Measurements from ENCODE around the gene SLC26A1.

Gene SLC26A1

GRCh38 chr4:1035510-1035909, 42.3 kb upstream of the SLC26A1 start:
- Histone ChIP-seq H3K4me1 (ENCODE audit: insufficient read depth, low read length) (peaks cover 2% of the 10 kb centered on the region), H3K27me3 (ENCODE audit: control insufficient read depth in 1 of 2, insufficient read depth in 2 of 2, low read length in 2 of 2) (peaks cover 0 to 40% of the 10 kb centered on the region in 2 donors), H3K36me3 (ENCODE audit: insufficient read depth, low read length) (no peaks in the 10 kb centered on the region), H3K9me3 (ENCODE audit: low read length) (no peaks in the 10 kb centered on the region), H3K4me3 (ENCODE audit: low read depth in 1 of 2, low read length in 2 of 2) (no peak overlapping the region), H3K27ac (ENCODE audit: low read depth, low read length) (no peak overlapping the region), H3K9ac (ENCODE audit: low read length) (no peak overlapping the region)

GRCh38 chr4:1033840-1034551, 40.8 kb upstream of the SLC26A1 start:
- Histone ChIP-seq H3K27ac (ENCODE audit: low read depth, low read length) (no peak overlapping the region), H3K4me3 (ENCODE audit: low read depth in 1 of 2, low read length in 2 of 2) (peak overlapping the region in 1 of 2 donors; percentile 4), H3K27me3 (ENCODE audit: control insufficient read depth in 1 of 2, insufficient read depth in 2 of 2, low read length in 2 of 2) (peaks cover 0 to 39% of the 10 kb centered on the region in 2 donors), H3K36me3 (ENCODE audit: insufficient read depth, low read length) (no peaks in the 10 kb centered on the region), H3K4me1 (ENCODE audit: insufficient read depth, low read length) (no peaks in the 10 kb centered on the region), H3K9me3 (ENCODE audit: low read length) (no peaks in the 10 kb centered on the region), H3K9ac (ENCODE audit: low read length) (no peak overlapping the region)

- Histone ChIP-seq H3K4me3 (ENCODE audit: low read depth in 1 of 2, low read length in 2 of 2) (no peak overlapping the region), H3K36me3 (ENCODE audit: insufficient read depth, low read length) (no peaks in the 10 kb centered on the region), H3K27ac (ENCODE audit: low read depth, low read length) (no peak overlapping the region), H3K27me3 (ENCODE audit: control insufficient read depth in 1 of 2, insufficient read depth in 2 of 2, low read length in 2 of 2) (peaks cover 0 to 43% of the 10 kb centered on the region in 2 donors), H3K4me1 (ENCODE audit: insufficient read depth, low read length) (no peaks in the 10 kb centered on the region), H3K9ac (ENCODE audit: low read length) (no peak overlapping the region), H3K9me3 (ENCODE audit: low read length) (no peaks in the 10 kb centered on the region)
Measured at GRCh38 chr4:1032861-1033260, 39.7 kb upstream of the SLC26A1 start.

- Histone ChIP-seq H3K4me3 (ENCODE audit: low read depth in 1 of 2, low read length in 2 of 2) (no peak overlapping the region), H3K9me3 (ENCODE audit: low read length) (no peaks in the 10 kb centered on the region)
Measured at GRCh38 chr4:1031956-1032795, 39.0 kb upstream of the SLC26A1 start.

GRCh38 chr4:1031346-1031745, 38.1 kb upstream of the SLC26A1 start:
- no peak overlapping the region for H3K27ac ChIP-seq (ENCODE audit: low read depth, low read length)
- no peaks in the 10 kb centered on the region for H3K9me3 ChIP-seq (ENCODE audit: low read length)
- H3K9ac ChIP-seq (ENCODE audit: low read length), result no peak overlapping the region
- peaks cover 0 to 45% of the 10 kb centered on the region in 2 donors for H3K27me3 ChIP-seq (ENCODE audit: control insufficient read depth in 1 of 2, insufficient read depth in 2 of 2, low read length in 2 of 2)
- no peaks in the 10 kb centered on the region for H3K36me3 ChIP-seq (ENCODE audit: insufficient read depth, low read length)
- H3K4me1 ChIP-seq (ENCODE audit: insufficient read depth, low read length), result no peaks in the 10 kb centered on the region
- H3K4me3 ChIP-seq (ENCODE audit: low read depth in 1 of 2, low read length in 2 of 2), result no peak overlapping the region

More at GRCh38 chr4:1031956-1032795, 39.0 kb upstream of the SLC26A1 start:
- H3K27ac ChIP-seq (ENCODE audit: low read depth, low read length), result no peak overlapping the region
- no peak overlapping the region for H3K9ac ChIP-seq (ENCODE audit: low read length)
- H3K4me1 ChIP-seq (ENCODE audit: insufficient read depth, low read length), result no peaks in the 10 kb centered on the region
- peaks cover 0 to 45% of the 10 kb centered on the region in 2 donors for H3K27me3 ChIP-seq (ENCODE audit: control insufficient read depth in 1 of 2, insufficient read depth in 2 of 2, low read length in 2 of 2)
- H3K36me3 ChIP-seq (ENCODE audit: insufficient read depth, low read length), result no peaks in the 10 kb centered on the region

- Histone ChIP-seq H3K4me1 (ENCODE audit: insufficient read depth, low read length) (no peaks in the 10 kb centered on the region), H3K9ac (ENCODE audit: low read length) (no peak overlapping the region), H3K9me3 (ENCODE audit: low read length) (no peaks in the 10 kb centered on the region), H3K4me3 (ENCODE audit: low read depth in 1 of 2, low read length in 2 of 2) (no peak overlapping the region), H3K27me3 (ENCODE audit: control insufficient read depth in 1 of 2, insufficient read depth in 2 of 2, low read length in 2 of 2) (peaks cover 0 to 45% of the 10 kb centered on the region in 2 donors), H3K27ac (ENCODE audit: low read depth, low read length) (no peak overlapping the region), H3K36me3 (ENCODE audit: insufficient read depth, low read length) (no peaks in the 10 kb centered on the region)
Measured at GRCh38 chr4:1030559-1030958, 37.4 kb upstream of the SLC26A1 start.

GRCh38 chr4:1030031-1030430, 36.8 kb upstream of the SLC26A1 start:
- Histone ChIP-seq H3K9me3 (ENCODE audit: low read length) (no peaks in the 10 kb centered on the region), H3K4me1 (ENCODE audit: insufficient read depth, low read length) (no peaks in the 10 kb centered on the region), H3K27ac (ENCODE audit: low read depth, low read length) (no peak overlapping the region), H3K4me3 (ENCODE audit: low read depth in 1 of 2, low read length in 2 of 2) (no peak overlapping the region), H3K9ac (ENCODE audit: low read length) (no peak overlapping the region), H3K36me3 (ENCODE audit: insufficient read depth, low read length) (no peaks in the 10 kb centered on the region), H3K27me3 (ENCODE audit: control insufficient read depth in 1 of 2, insufficient read depth in 2 of 2, low read length in 2 of 2) (peaks cover 0 to 45% of the 10 kb centered on the region in 2 donors)

- H3K27ac ChIP-seq (ENCODE audit: low read depth, low read length), result no peak overlapping the region
- H3K36me3 ChIP-seq (ENCODE audit: insufficient read depth, low read length), result no peaks in the 10 kb centered on the region
- H3K4me3 ChIP-seq (ENCODE audit: low read depth in 1 of 2, low read length in 2 of 2), result no peak overlapping the region
- H3K27me3 ChIP-seq (ENCODE audit: control insufficient read depth in 1 of 2, insufficient read depth in 2 of 2, low read length in 2 of 2), result peaks cover 0 to 45% of the 10 kb centered on the region in 2 donors
- no peak overlapping the region for H3K9ac ChIP-seq (ENCODE audit: low read length)
- no peaks in the 10 kb centered on the region for H3K9me3 ChIP-seq (ENCODE audit: low read length)
- no peaks in the 10 kb centered on the region for H3K4me1 ChIP-seq (ENCODE audit: insufficient read depth, low read length)
Measured at GRCh38 chr4:1029529-1029928, 36.3 kb upstream of the SLC26A1 start.

GRCh38 chr4:1028574-1029220, 35.5 kb upstream of the SLC26A1 start:
- no peaks in the 10 kb centered on the region for H3K9me3 ChIP-seq (ENCODE audit: low read length)
- H3K4me1 ChIP-seq (ENCODE audit: insufficient read depth, low read length), result no peaks in the 10 kb centered on the region
- no peaks in the 10 kb centered on the region for H3K36me3 ChIP-seq (ENCODE audit: insufficient read depth, low read length)
- H3K4me3 ChIP-seq (ENCODE audit: low read depth in 1 of 2, low read length in 2 of 2), result no peak overlapping the region
- H3K27ac ChIP-seq (ENCODE audit: low read depth, low read length), result no peak overlapping the region
- no peak overlapping the region for H3K9ac ChIP-seq (ENCODE audit: low read length)
- H3K27me3 ChIP-seq (ENCODE audit: control insufficient read depth in 1 of 2, insufficient read depth in 2 of 2, low read length in 2 of 2), result peaks cover 0 to 45% of the 10 kb centered on the region in 2 donors

- Histone ChIP-seq H3K4me3 (ENCODE audit: low read depth in 1 of 2, low read length in 2 of 2) (no peak overlapping the region), H3K27me3 (ENCODE audit: control insufficient read depth in 1 of 2, insufficient read depth in 2 of 2, low read length in 2 of 2) (peaks cover 0 to 43% of the 10 kb centered on the region in 2 donors)
Measured at GRCh38 chr4:1027915-1028238, 34.7 kb upstream of the SLC26A1 start.

GRCh38 chr4:1027219-1027914, 34.2 kb upstream of the SLC26A1 start:
- Histone ChIP-seq H3K4me1 (ENCODE audit: insufficient read depth, low read length) (no peaks in the 10 kb centered on the region), H3K27me3 (ENCODE audit: control insufficient read depth in 1 of 2, insufficient read depth in 2 of 2, low read length in 2 of 2) (peaks cover 0 to 38% of the 10 kb centered on the region in 2 donors), H3K4me3 (ENCODE audit: low read depth in 1 of 2, low read length in 2 of 2) (no peak overlapping the region), H3K36me3 (ENCODE audit: insufficient read depth, low read length) (no peaks in the 10 kb centered on the region), H3K9ac (ENCODE audit: low read length) (no peak overlapping the region), H3K27ac (ENCODE audit: low read depth, low read length) (no peak overlapping the region), H3K9me3 (ENCODE audit: low read length) (no peaks in the 10 kb centered on the region)

More at GRCh38 chr4:1027915-1028238, 34.7 kb upstream of the SLC26A1 start:
- Histone ChIP-seq H3K27ac (ENCODE audit: low read depth, low read length) (no peak overlapping the region), H3K36me3 (ENCODE audit: insufficient read depth, low read length) (no peaks in the 10 kb centered on the region), H3K9me3 (ENCODE audit: low read length) (no peaks in the 10 kb centered on the region), H3K4me1 (ENCODE audit: insufficient read depth, low read length) (no peaks in the 10 kb centered on the region), H3K9ac (ENCODE audit: low read length) (no peak overlapping the region)
